Hepatocyte (in vitro differentiated cells): ENCODE measurements around the gene DCLK2. TPM values are rescaled to one million over a fixed set of nuclear protein-coding genes. Genes with fewer than 3 reads are reported as not detected.

Source experiments
- DNase-seq: peaks from one replicate; pipeline ENCODE4 v3.0.0-alpha.2; 2016; ENCODE audit warnings: low spot score
- H2AFZ ChIP-seq: fragments of 200-600 bp; sonication (generic); 2 replicates; pipeline ENCODE4 v1.6.0; 2016; ENCODE audit warnings: antibody characterized with exemption, mild to moderate bottlenecking
- H3K27ac ChIP-seq: fragments of 200-600 bp; sonication (generic); 2 replicates; pipeline ENCODE4 v1.5.1; 2016; ENCODE audit warnings: mild to moderate bottlenecking
- H3K27me3 ChIP-seq: fragments of 200-600 bp; sonication (generic); 2 replicates; pipeline ENCODE4 v1.6.1; 2016
- H3K36me3 ChIP-seq: fragments of 200-600 bp; sonication (generic); replicated peaks from 2 replicates; pipeline ENCODE4 v1.5.1; 2016; ENCODE audit warnings: low read depth; ENCODE audit not compliant: insufficient read depth
- H3K4me1 ChIP-seq: fragments of 200-600 bp; sonication (generic); 2 replicates; pipeline ENCODE4 v1.5.1; 2016; ENCODE audit warnings: mild to moderate bottlenecking, moderate library complexity; ENCODE audit not compliant: insufficient read depth
- H3K4me2 ChIP-seq: fragments of 200-600 bp; sonication (generic); 2 replicates; pipeline ENCODE4 v1.6.0; 2016
- H3K4me3 ChIP-seq: fragments of 200-600 bp; sonication (generic); 2 replicates; pipeline ENCODE4 v1.5.1; 2016; ENCODE audit warnings: mild to moderate bottlenecking
- H3K79me2 ChIP-seq: fragments of 200-600 bp; sonication (generic); 2 replicates; pipeline ENCODE4 v1.6.0; 2017; ENCODE audit warnings: mild to moderate bottlenecking
- H3K9me2 ChIP-seq: fragments of 200-600 bp; sonication (generic); replicated peaks from 2 replicates; pipeline ENCODE4 v1.6.0; 2017; ENCODE audit warnings: mild to moderate bottlenecking; ENCODE audit not compliant: insufficient read depth
- H3K9me3 ChIP-seq: fragments of 200-600 bp; sonication (generic); 2 replicates; pipeline ENCODE4 v1.5.1; 2016; ENCODE audit warnings: low read depth, mild to moderate bottlenecking
- H4K20me1 ChIP-seq: fragments of 200-600 bp; sonication (generic); 2 replicates; pipeline ENCODE4 v1.6.0; 2016; ENCODE audit warnings: mild to moderate bottlenecking; ENCODE audit not compliant: insufficient read depth, poor library complexity, severe bottlenecking
- CTCF ChIP-seq: fragments of 200-600 bp; sonication (generic); IDR thresholded peaks from 2 replicates; pipeline ENCODE4 v1.5.1; 2016; ENCODE audit warnings: antibody characterized with exemption, mild to moderate bottlenecking; ENCODE audit not compliant: poor library complexity
- EZH2 ChIP-seq: fragments of 200-600 bp; sonication (generic); IDR thresholded peaks from 2 replicates; pipeline ENCODE4 v1.6.1; 2016; ENCODE audit warnings: antibody characterized with exemption, mild to moderate bottlenecking, borderline replicate concordance
- EZH2phosphoT487 ChIP-seq: fragments of 200-600 bp; sonication (generic); IDR thresholded peaks from one replicate; pipeline ENCODE4 v1.6.1; 2018; ENCODE audit warnings: antibody characterized with exemption, mild to moderate bottlenecking, low read depth, moderate library complexity; ENCODE audit not compliant: unreplicated experiment, severe bottlenecking
- WGBS: methylation state at CpG from one replicate; pipeline ENCODE4 v1.1.6; 2016; ENCODE audit warnings: low lambda C conversion rate; ENCODE audit errors: missing lambda C conversion rate; 5-methylcytosine and 5-hydroxymethylcytosine counted together
- polyA plus RNA-seq: library from polyadenylated mRNA; unstranded; fragments of >200 nt; fragmentation: Nextera tagmentation; extraction: Ambion mirVana; gene quantifications from 2 replicates; pipeline ENCODE4 v1.2.1, GENCODE V29; 2016
- total RNA-seq: library from RNA; depleted of rRNA; stranded (reverse); fragments of >200 nt; gene quantifications from 2 replicates; pipeline ENCODE4 v1.2.3, GENCODE V29; 2014

The DCLK2 gene
- total and polyA plus RNA-seq, 2 experiments from 2014 or later: 1.5 to 2.8 TPM

GRCh38 chr4:150229520-150229919 lies 151.3 kb downstream of the DCLK2 start:
- no peak for DNase-seq
- Histone ChIP-seq H3K27me3 (no peaks in the 10 kb centered on the region), H3K4me1 (no peaks in the 10 kb centered on the region), H3K9me3 (no peaks in the 10 kb centered on the region), H2AFZ (no peak overlapping the region), H3K79me2 (no peaks in the 10 kb centered on the region), H3K9me2 (no peaks in the 10 kb centered on the region), H3K36me3 (no peaks in the 10 kb centered on the region), H3K4me2 (no peak overlapping the region), H3K4me3 (no peak overlapping the region), H3K27ac (no peak overlapping the region), H4K20me1 (no peaks in the 10 kb centered on the region)
- 37% methylated on average over 1 of the region's 1 CpG for WGBS
- TF ChIP-seq CTCF (no peak), EZH2phosphoT487 (no peak), EZH2 (no peak)

- Histone ChIP-seq H3K27me3 (no peaks in the 10 kb centered on the region), H3K27ac (no peak overlapping the region), H2AFZ (no peak overlapping the region), H3K9me3 (no peaks in the 10 kb centered on the region), H3K4me2 (no peak overlapping the region), H4K20me1 (no peaks in the 10 kb centered on the region), H3K9me2 (no peaks in the 10 kb centered on the region), H3K4me1 (no peaks in the 10 kb centered on the region), H3K36me3 (no peaks in the 10 kb centered on the region), H3K4me3 (no peak overlapping the region), H3K79me2 (no peaks in the 10 kb centered on the region)
- no peak for TF ChIP-seq CTCF
- TF ChIP-seq EZH2: no peak
- TF ChIP-seq EZH2phosphoT487: no peak
- WGBS: 79% methylated on average over 2 of the region's 2 CpGs
- DNase-seq: no peak
These were observed 152.3 kb downstream of the DCLK2 start for GRCh38 chr4:150230561-150230960.

GRCh38 chr4:150231107-150231770 lies 153.0 kb downstream of the DCLK2 start:
- Histone ChIP-seq H3K27me3 (no peaks in the 10 kb centered on the region), H3K27ac (no peak overlapping the region), H3K9me3 (no peaks in the 10 kb centered on the region), H3K4me2 (no peak overlapping the region), H2AFZ (no peak overlapping the region), H3K4me3 (no peak overlapping the region), H3K36me3 (no peaks in the 10 kb centered on the region), H3K4me1 (peaks cover 2% of the 10 kb centered on the region), H4K20me1 (no peaks in the 10 kb centered on the region), H3K79me2 (no peaks in the 10 kb centered on the region), H3K9me2 (no peaks in the 10 kb centered on the region)
- DNase-seq: no peak
- TF ChIP-seq EZH2phosphoT487 (no peak), EZH2 (no peak), CTCF (no peak)
- 82% methylated on average over 4 of the region's 4 CpGs for WGBS
